Sigmoid colon (tissue), 3 donors: Measurements from ENCODE around the gene BATF.

Experiments
- CTCF ChIP-seq, 4 experiments: fragments of 450-650 bp in 3 of 4; fragments of 200-600 bp in 1 of 4; IDR thresholded peaks; one replicate each; pipeline ENCODE4 v1.5.1; 2016 to 2019; ENCODE audit warnings: antibody characterized with exemption in 4 of 4, mild to moderate bottlenecking in 3 of 4, moderate library complexity in 2 of 4
- POLR2A ChIP-seq, 2 donors: fragments of 450-650 bp; IDR thresholded peaks; one replicate each; pipeline ENCODE4 v1.6.1; 2016; ENCODE audit warnings: antibody characterized with exemption in 2 of 2, mild to moderate bottlenecking in 2 of 2, moderate library complexity in 2 of 2

GRCh38 chr14:75543253-75543652, 21.0 kb downstream of the BATF start:
- TF ChIP-seq CTCF (IDR thresholded peaks at IDR 0.05): no peak
- TF ChIP-seq POLR2A (IDR thresholded peaks at IDR 0.05): no peak
